Esophagus muscularis mucosa (tissue), 3 donors: ENCODE results near the gene PARP8.

Experiments
- POLR2A ChIP-seq: fragments of 450-650 bp; IDR thresholded peaks from one replicate; pipeline ENCODE4 v1.6.1; 2017; ENCODE audit warnings: antibody characterized with exemption, moderate library complexity, mild to moderate bottlenecking, low read depth
- TF ChIP-seq, protein P1 (sequence below), 3 experiments: fragments of 200-600 bp in 2 of 3; fragments of 450-650 bp in 1 of 3; sonication (generic) in 2 of 3; IDR thresholded peaks; one replicate each; pipeline ENCODE4 v1.5.1; 2017 to 2019; ENCODE audit warnings: antibody characterized with exemption in 3 of 3, mild to moderate bottlenecking in 2 of 3, moderate library complexity in 1 of 3

DNA sequence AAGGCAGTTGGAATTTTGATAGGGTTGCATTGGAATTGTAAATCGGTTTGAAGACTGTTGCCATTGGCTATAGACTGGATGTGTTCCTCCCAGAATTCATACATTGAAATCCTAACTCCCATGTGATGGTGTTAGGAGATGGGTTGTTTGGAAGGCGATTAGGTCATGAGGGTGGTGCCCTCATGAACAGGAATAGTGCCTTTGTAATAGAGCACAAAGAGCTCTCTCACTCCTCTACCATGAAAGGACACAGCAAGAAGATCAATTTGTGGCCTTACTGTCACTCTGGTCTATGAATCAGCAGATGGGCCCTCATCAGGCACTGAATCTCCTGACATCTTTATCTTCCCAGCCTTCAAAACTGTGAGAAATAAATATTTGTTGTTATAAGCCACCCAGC, 133.2 kb downstream of the PARP8 start:
- TF ChIP-seq POLR2A, result no peak
- TF ChIP-seq, protein P1, sequence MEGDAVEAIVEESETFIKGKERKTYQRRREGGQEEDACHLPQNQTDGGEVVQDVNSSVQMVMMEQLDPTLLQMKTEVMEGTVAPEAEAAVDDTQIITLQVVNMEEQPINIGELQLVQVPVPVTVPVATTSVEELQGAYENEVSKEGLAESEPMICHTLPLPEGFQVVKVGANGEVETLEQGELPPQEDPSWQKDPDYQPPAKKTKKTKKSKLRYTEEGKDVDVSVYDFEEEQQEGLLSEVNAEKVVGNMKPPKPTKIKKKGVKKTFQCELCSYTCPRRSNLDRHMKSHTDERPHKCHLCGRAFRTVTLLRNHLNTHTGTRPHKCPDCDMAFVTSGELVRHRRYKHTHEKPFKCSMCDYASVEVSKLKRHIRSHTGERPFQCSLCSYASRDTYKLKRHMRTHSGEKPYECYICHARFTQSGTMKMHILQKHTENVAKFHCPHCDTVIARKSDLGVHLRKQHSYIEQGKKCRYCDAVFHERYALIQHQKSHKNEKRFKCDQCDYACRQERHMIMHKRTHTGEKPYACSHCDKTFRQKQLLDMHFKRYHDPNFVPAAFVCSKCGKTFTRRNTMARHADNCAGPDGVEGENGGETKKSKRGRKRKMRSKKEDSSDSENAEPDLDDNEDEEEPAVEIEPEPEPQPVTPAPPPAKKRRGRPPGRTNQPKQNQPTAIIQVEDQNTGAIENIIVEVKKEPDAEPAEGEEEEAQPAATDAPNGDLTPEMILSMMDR (IDR thresholded peaks at IDR 0.05), result no peak
